Left renal pelvis (tissue), 4 donors: ENCODE results near the gene NUDT4. TPM values are rescaled to one million over a fixed set of nuclear protein-coding genes. Genes with fewer than 3 reads are reported as not detected.
"Not testable (repeated sequence)": the region's sequence is repeated elsewhere in the genome, so short reads cannot be mapped to it uniquely, and the experiment has no call there.

Experiments used
- DNase-seq, 4 donors: peaks; one replicate each; pipeline ENCODE4 v3.0.0-alpha.2; 2013; ENCODE audit warnings: low read depth in 4 of 4, low spot score in 3 of 4
- polyA plus RNA-seq, 4 donors: library from polyadenylated mRNA; unstranded; fragments of 120-200 nt; gene quantifications; one replicate each; pipeline ENCODE4 v1.2.1, GENCODE V29; 2013; ENCODE audit not compliant: insufficient read length in 4 of 4

The NUDT4 gene
- polyA plus RNA-seq, 4 donors: 76.5 to 158 (median 128) TPM

DNA sequence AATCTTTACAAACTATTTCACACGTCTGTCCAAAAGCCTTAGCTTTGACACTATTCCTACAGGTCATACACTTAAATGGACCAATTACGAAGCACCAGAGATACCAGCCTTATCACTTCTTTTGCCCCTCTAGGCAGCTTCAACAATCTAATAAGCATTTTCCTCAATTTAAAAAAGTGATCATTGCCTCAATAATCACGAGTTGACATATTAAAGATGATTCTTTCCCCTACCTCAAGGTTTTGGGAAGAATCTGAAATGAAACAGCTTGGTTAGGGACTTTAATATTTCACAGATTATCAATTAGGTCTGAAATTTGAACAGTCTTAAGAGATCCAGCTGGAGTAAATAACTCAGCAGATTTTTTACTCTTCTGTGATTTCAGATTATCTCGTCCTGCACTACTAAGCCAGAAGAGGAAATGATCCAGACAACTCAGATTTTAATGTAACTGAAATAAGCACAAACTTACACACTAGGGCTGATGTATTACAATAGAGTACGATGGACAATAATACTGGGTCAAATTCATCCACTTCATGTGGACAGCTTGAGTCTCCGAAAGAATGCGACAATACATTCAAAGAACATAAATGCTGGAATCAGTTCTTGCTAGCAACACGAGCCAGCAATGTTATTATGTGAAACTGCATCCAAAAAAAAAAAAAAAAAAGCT lies 48.1 kb downstream of the NUDT4 start:
- no peak for DNase-seq

- no peak for DNase-seq
These were observed 48.7 kb downstream of the NUDT4 start for GRCh38 chr12:93426412-93426805.

DNA sequence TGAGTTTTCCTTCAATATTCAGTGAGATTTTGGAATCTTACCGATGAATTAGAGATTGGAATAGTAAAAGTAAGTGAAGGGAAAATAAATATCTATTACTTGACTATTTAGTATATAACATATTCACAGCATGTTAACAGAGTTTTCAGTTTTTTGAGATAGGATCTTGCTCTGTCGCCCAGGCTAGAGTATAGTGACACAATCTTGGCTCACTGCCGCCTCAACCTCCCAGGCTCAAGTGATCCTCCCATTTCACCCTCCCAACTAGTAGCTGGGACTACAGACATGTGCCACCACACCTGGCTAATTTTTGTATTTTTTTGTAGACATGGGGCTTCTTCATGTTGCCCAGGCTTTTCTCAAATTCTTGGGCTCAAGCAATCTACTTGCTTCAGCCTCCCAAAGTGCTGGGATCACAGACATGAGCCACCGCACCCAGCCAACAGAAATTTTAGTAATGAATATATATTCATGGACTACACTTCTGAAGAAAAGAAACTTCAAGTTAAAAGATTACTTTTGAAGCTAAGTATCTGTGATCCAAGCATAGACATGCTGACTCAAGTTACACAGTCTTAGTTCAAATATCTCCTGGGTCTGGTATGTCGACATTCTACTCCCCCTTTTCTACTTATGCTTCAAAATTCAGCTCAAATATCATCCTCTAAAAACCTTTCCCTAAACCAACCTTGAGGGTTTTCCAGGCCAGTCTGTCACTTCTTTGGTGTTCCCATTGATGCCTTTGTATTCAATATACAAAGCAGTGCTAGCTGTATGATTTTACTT lies 50.2 kb downstream of the NUDT4 start:
- DNase-seq: no peak

DNA sequence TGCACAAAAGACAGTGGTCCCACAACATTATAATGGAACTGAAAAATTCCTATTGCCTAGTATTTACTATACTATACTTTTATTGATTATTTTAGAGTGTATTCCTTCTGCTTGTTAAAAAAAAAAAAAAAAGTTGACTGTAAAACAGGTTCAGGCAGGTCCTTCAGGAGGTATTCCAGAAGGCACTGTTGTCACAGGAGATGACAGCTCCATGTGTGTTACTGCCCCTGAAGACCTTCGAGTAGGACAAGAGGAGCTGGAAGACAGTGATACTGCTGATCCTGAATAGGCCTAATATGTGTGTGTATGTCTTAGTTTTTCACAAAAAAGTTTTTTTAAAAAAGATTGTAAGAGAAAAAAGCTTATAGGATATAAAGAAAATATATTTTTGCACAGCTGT lies 51.7 kb downstream of the NUDT4 start:
- DNase-seq: no peak

GRCh38 chr12:93429852-93430251 lies 52.1 kb downstream of the NUDT4 start:
- DNase-seq: no peak

GRCh38 chr12:93430280-93430679 lies 52.6 kb downstream of the NUDT4 start:
- no peak for DNase-seq

- not testable (repeated sequence) for DNase-seq
These were observed 54.3 kb downstream of the NUDT4 start for GRCh38 chr12:93432031-93432430.

DNA sequence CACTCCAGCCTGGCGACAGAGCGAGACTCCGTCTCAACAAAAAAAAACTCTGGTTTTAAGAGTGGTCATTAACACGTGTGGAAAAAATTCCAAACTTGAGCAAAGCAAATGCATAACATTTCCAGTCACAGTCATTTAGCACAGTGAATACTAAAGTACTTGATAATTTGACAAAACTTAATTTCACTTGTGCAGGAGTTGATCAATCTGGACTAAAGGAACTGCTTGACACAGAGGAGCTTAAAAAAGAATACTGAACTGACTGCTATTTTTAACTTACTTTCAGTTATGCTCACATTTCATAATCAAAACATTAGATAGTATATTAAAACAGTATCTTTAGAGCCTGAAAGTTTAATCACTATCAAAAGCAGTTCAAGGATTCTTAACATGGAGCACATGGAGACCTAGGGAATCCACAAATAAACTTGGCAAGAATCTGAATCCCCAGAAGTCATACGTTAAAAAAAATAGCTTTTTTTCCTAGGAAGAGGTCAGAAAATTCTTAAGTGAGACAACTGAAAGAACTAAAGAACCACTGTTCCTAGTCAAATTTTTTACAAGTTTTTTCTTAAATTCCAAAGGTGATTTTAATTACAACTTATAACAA lies 56.6 kb downstream of the NUDT4 start:
- no peak for DNase-seq

DNA sequence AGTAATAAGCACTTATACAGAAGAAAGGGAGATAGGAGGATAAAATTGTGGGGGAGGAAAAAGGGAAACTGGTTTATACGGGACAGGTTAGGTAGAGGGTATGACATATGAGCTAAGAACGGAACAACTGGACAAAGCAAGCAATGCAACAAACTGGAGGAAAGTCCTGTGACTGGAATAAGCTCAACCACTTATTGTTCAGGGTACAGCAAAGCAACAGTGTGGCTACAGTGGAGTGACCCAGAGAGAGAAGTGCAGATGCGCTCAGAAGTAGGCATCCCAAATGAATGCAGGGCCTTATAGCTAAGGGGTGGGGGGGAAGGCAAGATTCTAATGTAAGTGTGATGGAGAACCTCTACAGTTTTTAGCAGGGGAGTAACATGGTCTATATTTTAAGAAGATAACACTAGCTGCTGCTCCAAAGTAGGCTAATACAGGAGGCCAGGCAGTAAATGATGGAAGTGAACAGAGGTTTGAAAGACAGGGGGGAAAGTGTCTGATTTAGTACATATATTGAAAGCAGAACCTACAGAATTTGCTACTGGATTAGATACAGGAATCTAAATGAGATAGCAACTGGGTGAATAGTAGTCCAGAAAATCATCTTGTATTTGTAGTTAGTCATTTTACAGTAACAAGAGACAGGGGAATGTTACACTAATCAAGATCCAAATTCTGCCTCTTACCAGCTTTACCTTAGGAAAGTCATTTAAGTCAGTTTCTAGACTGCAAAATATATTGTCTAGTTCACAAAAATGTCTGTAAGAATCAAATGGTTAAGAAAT lies 60.7 kb downstream of the NUDT4 start:
- DNase-seq: no peak

- DNase-seq: no peak
These were observed 62.5 kb downstream of the NUDT4 start for GRCh38 chr12:93440043-93440835.

DNA sequence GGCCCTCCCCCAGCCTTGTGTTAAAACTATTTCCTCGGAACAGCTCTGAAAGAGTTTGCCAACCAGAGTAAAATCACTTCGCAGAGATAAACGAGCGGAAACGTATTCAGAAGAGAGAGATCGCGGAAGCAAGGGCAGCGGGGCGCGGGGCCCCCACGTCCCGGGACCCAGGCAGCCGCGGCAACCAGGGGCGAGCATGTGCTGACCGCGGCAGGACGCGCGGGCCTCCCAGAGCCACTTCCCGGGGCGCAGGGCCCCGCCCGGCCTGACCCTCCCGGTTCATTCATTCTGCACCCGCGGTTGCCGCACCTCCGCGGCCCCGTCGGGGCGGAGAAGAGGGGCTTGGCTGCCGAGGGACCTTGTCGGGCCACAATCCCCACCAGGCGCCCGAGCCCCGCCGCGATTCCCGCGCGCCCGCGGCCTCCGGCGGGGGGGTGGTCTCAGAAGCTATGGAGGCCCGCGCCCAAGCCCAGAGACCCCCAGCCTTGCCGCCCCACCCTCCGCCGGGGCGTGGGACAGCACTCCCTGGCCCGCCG lies 63.4 kb downstream of the NUDT4 start:
- no peak for DNase-seq

DNA sequence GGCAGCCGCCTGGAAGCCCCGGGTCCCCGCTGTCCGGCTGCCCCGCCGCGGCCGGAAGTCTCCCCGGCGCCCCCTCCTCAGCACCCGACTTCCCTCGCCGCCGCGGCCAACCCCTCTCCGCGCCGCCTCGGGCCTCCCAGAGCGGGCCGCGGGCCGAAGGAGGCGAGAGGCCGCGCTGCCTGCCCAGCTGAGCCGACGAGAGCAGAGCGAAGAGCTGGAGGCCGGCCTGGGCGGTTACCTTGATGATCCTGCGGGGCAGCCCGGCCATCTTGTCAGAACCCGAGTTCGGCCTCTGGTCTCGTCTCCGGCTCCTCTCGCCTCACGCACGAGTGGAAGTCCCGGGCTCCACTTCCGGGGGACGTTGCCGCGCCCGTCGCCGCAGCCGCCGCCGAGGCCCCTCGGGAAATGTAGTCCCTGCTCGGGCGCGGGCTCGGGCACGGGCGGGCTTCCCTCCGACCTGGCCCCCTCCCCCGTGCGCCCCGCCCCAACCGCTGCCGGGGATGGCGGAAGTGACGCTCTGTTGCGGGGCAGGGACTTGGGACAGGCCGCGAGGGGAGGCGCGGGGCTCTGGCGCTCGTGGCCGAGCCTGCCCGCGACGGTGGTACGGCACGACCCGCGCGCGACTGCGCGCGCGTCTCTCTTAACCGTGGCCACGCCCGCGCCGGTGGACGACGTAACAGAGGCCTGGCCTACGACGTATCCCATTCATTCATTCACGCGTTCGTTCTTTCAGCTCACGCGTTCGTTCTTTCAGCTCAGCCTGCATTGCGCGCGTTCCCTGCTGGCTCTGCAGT lies 64.1 kb downstream of the NUDT4 start, which contains the start of gene UBE2N:
TSS of gene UBE2N (minus strand) at position 331 of the 794 bp plus-strand sequence. CDS start at position 268, 63 bp downstream.
- peak; percentile 77 to 90 (median 88) for DNase-seq

DNA sequence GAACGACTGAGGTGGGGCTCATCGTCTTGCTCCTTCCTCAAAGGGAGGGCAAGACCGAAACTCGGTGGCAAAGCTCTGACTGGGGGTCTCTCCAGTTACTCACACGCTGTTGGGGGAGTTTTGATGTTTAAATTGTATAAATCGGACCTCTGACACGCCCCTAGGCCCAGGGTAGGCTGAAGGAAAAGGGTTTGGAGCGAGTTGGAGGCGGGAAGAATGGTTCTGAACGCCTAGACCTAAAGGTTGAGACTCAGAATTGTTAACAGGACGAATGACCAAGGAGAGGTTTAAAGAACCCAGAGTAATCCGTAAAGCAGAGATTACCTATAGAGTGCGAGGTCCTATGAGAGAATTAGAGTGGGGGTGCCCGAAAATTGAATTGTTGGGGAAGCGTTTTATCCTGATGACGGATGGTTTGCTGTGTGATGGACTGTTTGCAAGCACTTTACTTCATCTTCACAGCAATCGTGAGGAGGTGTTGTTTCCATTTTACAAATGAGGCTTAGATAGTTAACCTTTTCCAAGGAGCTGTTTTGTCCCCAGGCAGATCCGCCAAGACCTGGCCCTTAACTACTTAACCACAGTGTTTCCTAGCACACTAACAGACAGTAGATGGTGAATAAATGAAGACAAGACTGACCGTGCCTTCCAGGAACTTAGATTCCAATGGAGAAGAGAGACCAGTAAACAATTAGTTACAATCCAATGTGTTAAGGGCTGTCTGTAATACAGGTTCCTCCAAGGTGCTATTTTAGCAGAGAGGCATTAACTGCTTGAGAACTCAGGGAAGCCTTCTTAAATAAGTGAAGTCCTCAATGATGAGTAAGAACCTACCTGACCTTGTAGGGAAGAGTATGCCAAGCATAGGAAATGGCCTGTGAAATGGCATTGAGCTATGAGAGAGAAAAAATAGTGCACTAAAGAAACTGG lies 65.0 kb downstream of the NUDT4 start:
- peak in 1 of 4 donors; percentile 47 for DNase-seq

DNA sequence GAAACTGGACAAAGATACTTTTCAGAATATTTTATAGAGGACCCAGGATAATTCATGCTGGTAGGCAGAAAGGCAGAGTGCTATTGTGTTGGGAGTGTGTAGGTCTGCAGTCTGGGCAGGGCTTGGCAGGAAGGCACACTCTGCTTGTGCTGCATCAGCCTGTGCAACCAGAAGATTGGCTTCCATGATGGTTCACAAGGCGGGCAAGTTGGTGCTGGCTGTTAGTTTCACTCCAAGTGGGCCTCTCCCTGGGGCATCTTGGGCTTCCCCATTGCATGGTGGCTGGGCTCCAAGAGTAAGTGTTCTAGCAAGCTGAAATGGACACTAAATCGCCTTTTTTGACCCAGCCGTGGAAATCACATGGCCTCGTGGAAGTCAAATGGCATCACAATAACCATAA lies 65.9 kb downstream of the NUDT4 start:
- DNase-seq: no peak

DNA sequence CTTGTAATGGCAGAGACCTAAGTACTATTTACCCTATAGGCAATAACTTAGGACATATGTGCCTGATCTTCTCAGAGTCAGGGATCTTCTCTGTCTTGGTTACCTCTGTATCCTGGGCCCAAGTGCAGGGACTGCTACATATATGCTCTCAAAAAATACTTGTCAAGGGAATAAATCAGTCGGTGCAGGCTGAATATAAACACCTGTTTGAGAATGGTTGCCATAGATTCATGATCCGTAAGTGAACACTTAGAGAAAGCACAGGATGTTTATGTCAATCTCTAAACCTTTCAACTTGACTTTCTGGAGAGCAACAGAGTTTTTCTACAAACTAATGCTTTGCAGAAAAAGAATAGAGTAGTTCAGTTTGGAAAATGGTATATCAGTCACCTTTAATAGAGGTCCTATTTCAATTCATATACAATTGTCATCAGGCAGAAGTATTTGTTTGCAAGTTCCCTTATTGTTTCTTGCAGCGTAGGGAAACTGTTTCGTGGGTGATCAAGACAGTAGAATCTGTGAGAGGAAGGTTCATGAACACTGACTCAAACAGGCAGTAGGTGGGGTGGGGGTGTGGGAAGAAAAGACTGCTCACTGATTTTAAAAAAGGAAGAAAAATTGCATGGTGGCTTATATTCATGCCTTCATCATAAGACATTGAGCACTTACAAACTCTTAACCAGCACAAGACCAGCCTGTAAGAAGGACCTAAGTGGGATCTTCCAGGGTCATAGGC lies 70.0 kb downstream of the NUDT4 start:
- DNase-seq: no peak

GRCh38 chr12:93448796-93449195 lies 71.1 kb downstream of the NUDT4 start:
- DNase-seq: no peak

DNA sequence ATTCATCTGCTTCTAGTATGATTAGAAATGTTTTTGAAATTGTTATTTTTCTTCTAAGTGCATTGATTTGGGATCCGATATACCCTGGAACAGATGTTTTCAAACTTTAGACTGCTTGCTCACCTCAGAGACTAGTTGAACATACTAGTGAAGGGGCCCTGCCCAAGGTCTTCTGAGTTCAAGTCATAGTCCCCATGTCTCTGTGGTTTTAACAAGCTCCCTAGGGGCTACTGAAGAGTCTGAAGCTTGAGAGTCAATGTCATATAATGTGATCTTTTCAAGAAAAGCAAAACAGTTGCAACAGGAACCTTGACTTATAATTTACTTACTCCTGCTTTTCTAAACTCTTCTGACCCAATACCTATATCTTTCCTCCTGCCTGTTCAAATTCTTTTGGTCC lies 71.6 kb downstream of the NUDT4 start:
- DNase-seq: no peak
